Measurements from ENCODE around the gene KPNA5. TPM values are rescaled to one million over a fixed set of nuclear protein-coding genes. Genes with fewer than 3 reads are reported as not detected.
"Not testable (repeated sequence)": the region's sequence is repeated elsewhere in the genome, so short reads cannot be mapped to it uniquely, and the experiment has no call there.

KPNA5 gene
- total RNA-seq, 1 experiment from 2014 or later = 10.5 TPM

DNA sequence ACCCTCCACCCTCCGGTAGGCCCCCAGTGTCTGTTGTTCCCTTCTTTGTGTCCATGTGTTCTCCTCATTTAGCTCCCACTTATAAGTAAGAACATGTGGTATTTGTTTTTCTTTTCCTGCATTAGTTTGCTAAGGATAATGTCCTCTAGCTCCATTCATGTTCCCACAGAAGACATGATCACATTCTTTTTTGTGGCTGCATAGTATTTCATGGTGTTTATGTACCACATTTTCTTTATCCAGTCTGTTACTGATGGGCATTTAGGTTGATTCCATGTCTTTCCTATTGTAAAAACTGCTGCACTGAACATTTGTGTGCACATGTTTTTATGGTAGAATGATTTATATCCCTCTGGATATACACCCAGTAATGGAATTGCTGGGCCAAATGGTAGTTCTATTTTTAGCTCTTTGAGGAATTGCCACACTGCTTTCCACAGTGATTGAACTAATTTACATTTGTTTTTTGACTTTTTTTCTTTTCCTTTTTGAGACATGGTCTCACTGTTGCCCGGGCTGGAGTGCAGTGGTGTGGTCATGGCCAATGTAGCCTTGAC, 4.5 kb downstream of the KPNA5 start:
- H3K4me3 Mint-ChIP-seq = no peak overlapping the region
- Histone ChIP-seq H3K27ac (ENCODE audit: insufficient read length, low read depth, low read length) (no peak overlapping the region), H2BK20ac (ENCODE audit: low read depth, low read length, poor library complexity, severe bottlenecking) (no peak overlapping the region), H3K56ac (ENCODE audit: insufficient read length, low read depth, low read length) (no peak overlapping the region), H4K91ac (ENCODE audit: insufficient read length, low read depth, low read length) (no peak overlapping the region), H3K9me3 (ENCODE audit: control insufficient read depth, low read depth, low read length) (no peaks in the 10 kb centered on the region), H3K27me3 (ENCODE audit: insufficient read depth, low read length) (no peaks in the 10 kb centered on the region), H4K5ac (ENCODE audit: insufficient read length, low read depth, low read length) (no peak overlapping the region), H4K8ac (replicated peaks; ENCODE audit: insufficient read length, low read depth, low read length) (no peak overlapping the region), H3K79me1 (ENCODE audit: insufficient read depth, low read depth, low read length, poor library complexity, severe bottlenecking) (no peaks in the 10 kb centered on the region), H3K79me2 (ENCODE audit: insufficient read depth, low read length) (peaks cover 13% of the 10 kb centered on the region; the same call in 1 of the 2 replicates), H3K18ac (ENCODE audit: insufficient read length, low read depth, low read length) (no peak overlapping the region), H2BK120ac (ENCODE audit: low read depth, low read length, poor library complexity, severe bottlenecking) (no peak overlapping the region), H2BK12ac (ENCODE audit: insufficient read length, low read depth, low read length) (no peak overlapping the region), H2AK5ac (ENCODE audit: insufficient read length, low read length) (no peak overlapping the region), H2BK15ac (ENCODE audit: low read depth, low read length) (no peak overlapping the region), H2BK5ac (ENCODE audit: insufficient read length, low read length) (no peak overlapping the region), H3K23ac (ENCODE audit: insufficient read length, low read depth, low read length) (no peak overlapping the region), H3K9ac (ENCODE audit: extremely low read depth, insufficient read length, low read length) (no peak overlapping the region), H2AFZ (ENCODE audit: low read length) (no peak overlapping the region), H3T11ph (ENCODE audit: low read length) (no peak overlapping the region), H3K4ac (ENCODE audit: low read depth, low read length) (no peak overlapping the region), H4K20me1 (ENCODE audit: control insufficient read depth, insufficient read depth, insufficient read length) (no peaks in the 10 kb centered on the region), H3K4me1 (ENCODE audit: insufficient read depth, low read length) (peaks cover 2% of the 10 kb centered on the region; the same call in 1 of the 2 replicates), H3K14ac (ENCODE audit: insufficient read depth, low read length) (no peak overlapping the region), H3K4me2 (ENCODE audit: insufficient read depth, insufficient read length, low read length) (no peak overlapping the region), H3K23me2 (ENCODE audit: insufficient read length, low read depth, low read length, poor library complexity, severe bottlenecking) (peaks cover 7% of the 10 kb centered on the region)
- peaks cover 15 to 32% (median 26%) of the 10 kb centered on the region in 3 experiments; a peak in 5 of 7 replicates for H3K36me3 Mint-ChIP-seq (ENCODE audit: insufficient read depth in 1 of 3, low read depth in 3 of 3)
- TF ChIP-seq, protein P1, sequence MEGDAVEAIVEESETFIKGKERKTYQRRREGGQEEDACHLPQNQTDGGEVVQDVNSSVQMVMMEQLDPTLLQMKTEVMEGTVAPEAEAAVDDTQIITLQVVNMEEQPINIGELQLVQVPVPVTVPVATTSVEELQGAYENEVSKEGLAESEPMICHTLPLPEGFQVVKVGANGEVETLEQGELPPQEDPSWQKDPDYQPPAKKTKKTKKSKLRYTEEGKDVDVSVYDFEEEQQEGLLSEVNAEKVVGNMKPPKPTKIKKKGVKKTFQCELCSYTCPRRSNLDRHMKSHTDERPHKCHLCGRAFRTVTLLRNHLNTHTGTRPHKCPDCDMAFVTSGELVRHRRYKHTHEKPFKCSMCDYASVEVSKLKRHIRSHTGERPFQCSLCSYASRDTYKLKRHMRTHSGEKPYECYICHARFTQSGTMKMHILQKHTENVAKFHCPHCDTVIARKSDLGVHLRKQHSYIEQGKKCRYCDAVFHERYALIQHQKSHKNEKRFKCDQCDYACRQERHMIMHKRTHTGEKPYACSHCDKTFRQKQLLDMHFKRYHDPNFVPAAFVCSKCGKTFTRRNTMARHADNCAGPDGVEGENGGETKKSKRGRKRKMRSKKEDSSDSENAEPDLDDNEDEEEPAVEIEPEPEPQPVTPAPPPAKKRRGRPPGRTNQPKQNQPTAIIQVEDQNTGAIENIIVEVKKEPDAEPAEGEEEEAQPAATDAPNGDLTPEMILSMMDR (conservative IDR thresholded peaks at IDR 0.05) = no peak
- peaks cover 16 to 23% of the 10 kb centered on the region in 2 experiments for H3K4me1 Mint-ChIP-seq
- H3K9me3 Mint-ChIP-seq = no peaks in the 10 kb centered on the region
- no peaks in the 10 kb centered on the region for H3K27me3 Mint-ChIP-seq (ENCODE audit: low read depth)
- H3K27ac Mint-ChIP-seq = no peak overlapping the region
- WGBS (ENCODE audit: extremely low coverage, insufficient read length, low lambda C conversion rate) = no CpG with 5 or more reads among the region's 2 CpGs
- no peak for DNase-seq

DNA sequence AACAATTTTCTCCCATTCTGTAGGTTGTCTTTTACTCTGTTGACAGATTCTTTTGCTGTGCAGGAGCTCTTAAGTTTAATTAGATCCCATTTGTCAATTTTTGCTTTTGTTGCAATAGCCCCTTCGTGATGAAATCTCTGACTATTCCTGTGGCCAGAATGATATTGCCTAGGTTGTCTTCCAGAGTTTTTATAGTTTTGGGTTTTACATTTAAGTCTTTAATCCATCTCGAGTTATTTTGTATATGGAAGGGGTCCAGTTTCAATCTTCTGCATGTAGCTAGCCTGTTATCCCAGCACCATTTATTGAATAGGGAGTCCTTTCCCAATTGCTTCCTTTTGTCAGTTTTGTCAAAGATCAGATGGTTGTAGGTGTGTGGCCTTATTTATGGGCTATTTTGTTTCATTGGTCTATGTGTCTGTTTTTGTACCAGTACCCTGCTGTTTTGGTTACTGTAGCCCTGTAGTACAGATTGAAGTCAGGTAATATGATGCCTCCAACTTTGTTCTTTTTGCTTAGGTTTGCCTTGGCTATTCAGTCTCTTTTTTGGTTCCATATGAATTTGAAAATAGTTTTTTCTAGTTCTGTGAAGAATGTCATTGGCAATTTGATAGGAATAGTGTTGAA, 5.6 kb downstream of the KPNA5 start:
- H2AFZ ChIP-seq (ENCODE audit: low read length); H3K14ac ChIP-seq (ENCODE audit: insufficient read depth, low read length); H4K20me1 ChIP-seq (ENCODE audit: control insufficient read depth, insufficient read depth, insufficient read length); H3K9me3 ChIP-seq (ENCODE audit: control insufficient read depth, low read depth, low read length); H3K27ac ChIP-seq (ENCODE audit: insufficient read length, low read depth, low read length); H3T11ph ChIP-seq (ENCODE audit: low read length); H2BK12ac ChIP-seq (ENCODE audit: insufficient read length, low read depth, low read length); H3K4me3 Mint-ChIP-seq; H4K5ac ChIP-seq (ENCODE audit: insufficient read length, low read depth, low read length); H3K23me2 ChIP-seq (ENCODE audit: insufficient read length, low read depth, low read length, poor library complexity, severe bottlenecking); H3K23ac ChIP-seq (ENCODE audit: insufficient read length, low read depth, low read length); DNase-seq; H2BK120ac ChIP-seq (ENCODE audit: low read depth, low read length, poor library complexity, severe bottlenecking); H4K91ac ChIP-seq (ENCODE audit: insufficient read length, low read depth, low read length); H3K9me3 Mint-ChIP-seq; H2BK15ac ChIP-seq (ENCODE audit: low read depth, low read length); H4K8ac ChIP-seq (replicated peaks; ENCODE audit: insufficient read length, low read depth, low read length); H3K27me3 Mint-ChIP-seq (ENCODE audit: low read depth); H2BK5ac ChIP-seq (ENCODE audit: insufficient read length, low read length); H3K79me1 ChIP-seq (ENCODE audit: insufficient read depth, low read depth, low read length, poor library complexity, severe bottlenecking); H3K4me1 ChIP-seq (ENCODE audit: insufficient read depth, low read length); H3K9ac ChIP-seq (ENCODE audit: extremely low read depth, insufficient read length, low read length); H2BK20ac ChIP-seq (ENCODE audit: low read depth, low read length, poor library complexity, severe bottlenecking); H3K27me3 ChIP-seq (ENCODE audit: insufficient read depth, low read length); H3K56ac ChIP-seq (ENCODE audit: insufficient read length, low read depth, low read length); H3K18ac ChIP-seq (ENCODE audit: insufficient read length, low read depth, low read length); H2AK5ac ChIP-seq (ENCODE audit: insufficient read length, low read length); H3K4ac ChIP-seq (ENCODE audit: low read depth, low read length); H3K4me2 ChIP-seq (ENCODE audit: insufficient read depth, insufficient read length, low read length): not testable (repeated sequence)
- Mint-ChIP-seq H3K4me1 (peaks cover 16 to 22% of the 10 kb centered on the region in 2 experiments), H3K27ac (peak overlapping the region in 2 of 3 experiments; percentile 16 to 37; a peak in 3 of 7 replicates), H3K36me3 (ENCODE audit: insufficient read depth in 1 of 3, low read depth in 3 of 3) (peaks cover 15 to 36% (median 33%) of the 10 kb centered on the region in 3 experiments; a peak in 5 of 7 replicates)
- no CpG with 5 or more reads among the region's 2 CpGs for WGBS (ENCODE audit: extremely low coverage, insufficient read length, low lambda C conversion rate)
- peaks cover 13% of the 10 kb centered on the region; the same call in 1 of the 2 replicates for H3K79me2 ChIP-seq (ENCODE audit: insufficient read depth, low read length)

Measured in H9 (cell line).